ENCODE measurements around the gene GPR21. TPM values are rescaled to one million over a fixed set of nuclear protein-coding genes. Genes with fewer than 3 reads are reported as not detected.

Gene GPR21
- total RNA-seq, 1 experiment from 2014 or later: 3.7 TPM

- no peak overlapping the region for H3K27ac ChIP-seq
- H3F3A ChIP-seq (ENCODE audit: insufficient read depth, low read depth): peaks cover 4% of the 10 kb centered on the region; the same call in 1 of the 2 replicates
- H4K20me1 ChIP-seq (ENCODE audit: insufficient read depth): peaks cover 8% of the 10 kb centered on the region
- H3K79me2 ChIP-seq (ENCODE audit: low read depth): no peaks in the 10 kb centered on the region
- CTCF ChIA-PET: interaction anchor here (0.6 kb wide), 1 partner anchor 22 kb away, joined by 4 read pairs; no protein-coding TSS in a partner anchor
- peaks cover 31% of the 10 kb centered on the region for H3K36me3 ChIP-seq (ENCODE audit: low read depth)
- POLR2A ChIA-PET (ENCODE audit: unreplicated experiment): no interaction called here
- no peak overlapping the region for H3K4me2 ChIP-seq
- no TSS peak for BruUV-seq (replicated peaks)
- no peak overlapping the region for H3K4me3 ChIP-seq
- DNase-seq: no peak
- no peaks in the 10 kb centered on the region for H3K27me3 ChIP-seq (ENCODE audit: insufficient read depth, low read depth)
- 0 out of 2 replicates have a peak, but pooled peaks cover 8% of the 10 kb centered on the region for H3K4me1 ChIP-seq (replicated peaks; ENCODE audit: insufficient read depth)
- TF ChIP-seq CTCF (conservative IDR thresholded peaks at IDR 0.05) (no peak), EZH2 (IDR thresholded peaks at IDR 0.05; ENCODE audit: low read depth) (no peak)
- intact Hi-C loops (cut with micrococcal nuclease; ENCODE audit: unreplicated experiment): no loop called here
- H3K9me3 ChIP-seq (ENCODE audit: insufficient read depth, low read depth): no peaks in the 10 kb centered on the region
- no peak overlapping the region for H2AFZ ChIP-seq
- no peaks in the 10 kb centered on the region for H3K9me2 ChIP-seq (ENCODE audit: insufficient read depth)
Observed at GRCh38 chr9:123008909-123009308, 24.6 kb upstream of the GPR21 start.

DNA sequence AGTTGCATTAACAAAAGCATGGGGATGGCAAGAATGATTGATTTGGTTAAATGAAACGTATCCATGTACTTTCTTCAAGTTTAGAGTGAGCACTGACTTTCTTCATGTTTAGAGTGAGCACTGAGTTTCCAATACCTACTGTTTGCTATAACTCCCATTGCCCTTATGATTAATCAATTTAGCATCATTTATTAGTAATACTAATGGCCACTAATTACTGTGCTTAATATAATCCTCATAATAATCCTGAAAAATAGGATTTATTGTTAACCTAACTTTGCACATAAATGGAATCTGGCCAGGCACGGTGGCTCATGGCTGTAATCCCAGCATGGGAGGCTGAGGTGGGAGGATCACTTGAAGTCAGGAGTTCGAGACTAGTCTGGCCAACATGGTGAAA, 22.1 kb upstream of the GPR21 start:
- H2AFZ ChIP-seq: no peak overlapping the region
- H3K4me1 ChIP-seq (replicated peaks; ENCODE audit: insufficient read depth): 0 out of 2 replicates have a peak, but pooled peaks cover 8% of the 10 kb centered on the region
- H3K27me3 ChIP-seq (ENCODE audit: insufficient read depth, low read depth): no peaks in the 10 kb centered on the region
- ChIA-PET CTCF (no interaction called here), POLR2A (ENCODE audit: unreplicated experiment) (no interaction called here)
- H3K4me3 ChIP-seq: no peak overlapping the region
- H3K36me3 ChIP-seq (ENCODE audit: low read depth): peaks cover 42% of the 10 kb centered on the region
- no peaks in the 10 kb centered on the region for H3K9me2 ChIP-seq (ENCODE audit: insufficient read depth)
- no peaks in the 10 kb centered on the region; the same call in 1 of the 2 replicates for H3F3A ChIP-seq (ENCODE audit: insufficient read depth, low read depth)
- no peaks in the 10 kb centered on the region for H3K9me3 ChIP-seq (ENCODE audit: insufficient read depth, low read depth)
- no peak overlapping the region for H3K4me2 ChIP-seq
- no peaks in the 10 kb centered on the region for H4K20me1 ChIP-seq (ENCODE audit: insufficient read depth)
- no peaks in the 10 kb centered on the region for H3K79me2 ChIP-seq (ENCODE audit: low read depth)
- H3K27ac ChIP-seq: no peak overlapping the region
- intact Hi-C loops (cut with micrococcal nuclease; ENCODE audit: unreplicated experiment): no loop called here
- TF ChIP-seq EZH2 (IDR thresholded peaks at IDR 0.05; ENCODE audit: low read depth): no peak
- no peak for TF ChIP-seq CTCF (conservative IDR thresholded peaks at IDR 0.05)
- no TSS peak for BruUV-seq (replicated peaks)
- DNase-seq: no peak

DNA sequence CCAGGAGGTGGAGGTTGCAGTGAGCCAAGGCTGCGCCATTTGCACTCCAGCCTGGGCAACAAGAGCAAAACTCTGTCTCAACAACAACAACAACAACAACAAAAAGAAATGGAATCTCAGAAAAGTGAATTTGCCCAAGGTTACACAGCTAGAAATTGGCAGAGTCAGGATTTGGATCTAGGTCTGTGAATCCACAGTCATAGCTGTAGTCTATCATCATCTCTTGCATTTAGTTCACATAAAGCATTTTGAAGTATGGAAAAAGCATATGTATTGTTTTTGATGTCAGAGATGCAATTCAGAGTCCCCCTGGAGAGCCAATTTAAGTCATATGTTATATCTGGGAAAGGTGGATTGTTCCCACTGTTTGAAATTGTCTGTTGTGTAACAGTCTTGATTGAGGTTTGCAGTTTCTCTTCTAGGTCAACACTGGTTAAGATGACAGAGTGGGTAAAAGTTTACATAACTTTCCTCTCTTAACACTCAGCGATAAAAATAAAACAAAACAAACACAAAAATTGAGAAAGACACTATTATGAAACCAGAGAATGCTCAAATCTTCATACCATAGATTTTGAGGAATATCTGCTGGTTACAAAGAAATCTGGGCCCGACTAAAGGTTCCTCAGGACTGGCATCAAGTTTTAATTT, 21.5 kb upstream of the GPR21 start:
- no TSS peak for BruUV-seq (replicated peaks)
- H2AFZ ChIP-seq: no peak overlapping the region
- peaks cover 43% of the 10 kb centered on the region for H3K36me3 ChIP-seq (ENCODE audit: low read depth)
- no peak overlapping the region for H3K4me2 ChIP-seq
- intact Hi-C loops (cut with micrococcal nuclease; ENCODE audit: unreplicated experiment): no loop called here
- DNase-seq: no peak
- H3K79me2 ChIP-seq (ENCODE audit: low read depth): no peaks in the 10 kb centered on the region
- H4K20me1 ChIP-seq (ENCODE audit: insufficient read depth): no peaks in the 10 kb centered on the region
- TF ChIP-seq CTCF (conservative IDR thresholded peaks at IDR 0.05): no peak
- no peak for TF ChIP-seq EZH2 (IDR thresholded peaks at IDR 0.05; ENCODE audit: low read depth)
- H3K9me3 ChIP-seq (ENCODE audit: insufficient read depth, low read depth): no peaks in the 10 kb centered on the region
- H3K27ac ChIP-seq: 0 out of 2 replicates have a peak overlapping the region, but pooled peaks have one; percentile 19
- no peaks in the 10 kb centered on the region for H3K27me3 ChIP-seq (ENCODE audit: insufficient read depth, low read depth)
- no peaks in the 10 kb centered on the region for H3K9me2 ChIP-seq (ENCODE audit: insufficient read depth)
- H3K4me3 ChIP-seq: no peak overlapping the region
- ChIA-PET CTCF (no interaction called here), POLR2A (ENCODE audit: unreplicated experiment) (no interaction called here)
- H3F3A ChIP-seq (ENCODE audit: insufficient read depth, low read depth): no peaks in the 10 kb centered on the region; the same call in 1 of the 2 replicates
- 0 out of 2 replicates have a peak, but pooled peaks cover 8% of the 10 kb centered on the region for H3K4me1 ChIP-seq (replicated peaks; ENCODE audit: insufficient read depth)

Data from PC-9 (cell line).